HG03565 (cell line): ENCODE results near the gene TMEM175.

Source experiments
- ATAC-seq: cut with Tn5 transposase; IDR thresholded peaks from one replicate; pipeline ENCODE4 v1.9.1; 2021; ENCODE audit warnings: mild to moderate bottlenecking, moderate library complexity; ENCODE audit not compliant: unreplicated experiment

The TMEM175 gene, protein sequence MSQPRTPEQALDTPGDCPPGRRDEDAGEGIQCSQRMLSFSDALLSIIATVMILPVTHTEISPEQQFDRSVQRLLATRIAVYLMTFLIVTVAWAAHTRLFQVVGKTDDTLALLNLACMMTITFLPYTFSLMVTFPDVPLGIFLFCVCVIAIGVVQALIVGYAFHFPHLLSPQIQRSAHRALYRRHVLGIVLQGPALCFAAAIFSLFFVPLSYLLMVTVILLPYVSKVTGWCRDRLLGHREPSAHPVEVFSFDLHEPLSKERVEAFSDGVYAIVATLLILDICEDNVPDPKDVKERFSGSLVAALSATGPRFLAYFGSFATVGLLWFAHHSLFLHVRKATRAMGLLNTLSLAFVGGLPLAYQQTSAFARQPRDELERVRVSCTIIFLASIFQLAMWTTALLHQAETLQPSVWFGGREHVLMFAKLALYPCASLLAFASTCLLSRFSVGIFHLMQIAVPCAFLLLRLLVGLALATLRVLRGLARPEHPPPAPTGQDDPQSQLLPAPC

DNA sequence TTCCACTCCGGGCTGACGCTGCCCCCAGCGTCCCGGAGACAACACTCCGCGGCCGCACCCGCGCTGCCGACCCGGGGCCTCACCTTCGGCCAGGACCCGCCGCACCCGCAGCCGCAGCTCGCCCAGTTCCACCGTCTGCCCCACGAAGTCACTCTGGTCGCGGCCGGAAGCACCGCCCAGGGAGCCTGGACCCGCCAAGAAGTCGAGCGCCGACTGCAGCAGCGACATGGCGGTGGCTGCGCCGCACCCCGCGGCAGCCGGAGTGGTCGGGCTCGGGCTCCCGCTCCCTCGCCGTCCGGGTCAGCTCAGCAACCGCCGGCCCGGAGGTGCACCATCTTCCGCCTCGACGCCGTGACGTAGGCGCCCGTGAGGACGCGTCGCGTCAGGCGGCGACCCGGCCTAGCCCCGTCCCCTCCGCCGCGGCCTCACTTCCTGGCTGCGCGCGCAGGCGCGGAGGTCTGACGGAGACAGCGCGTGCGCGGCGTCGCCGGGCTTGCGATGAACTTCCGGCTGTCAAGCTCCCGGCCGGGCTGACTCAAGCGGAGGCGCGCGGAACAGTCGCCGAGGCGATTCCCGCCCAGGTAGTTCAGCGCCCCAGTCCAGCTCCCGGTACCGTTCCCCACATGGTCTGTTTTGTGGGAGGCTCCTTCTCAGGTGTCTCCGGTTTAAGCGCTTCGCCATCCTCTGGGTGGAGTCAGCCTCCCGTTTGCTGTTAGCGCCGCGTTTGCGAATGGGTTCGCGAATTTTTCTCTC lies at the start of gene TMEM175, which contains the start of gene GAK:
Gene TMEM175 (plus strand): TSS at position 501 of the 753 bp plus-strand sequence. CDS start 15,280 bp downstream, outside the sequence.
Gene GAK (minus strand): TSS at position 357 of the 753 bp plus-strand sequence. CDS start 129 bp downstream, at position 228.
- peak; percentile 77 for ATAC-seq

DNA sequence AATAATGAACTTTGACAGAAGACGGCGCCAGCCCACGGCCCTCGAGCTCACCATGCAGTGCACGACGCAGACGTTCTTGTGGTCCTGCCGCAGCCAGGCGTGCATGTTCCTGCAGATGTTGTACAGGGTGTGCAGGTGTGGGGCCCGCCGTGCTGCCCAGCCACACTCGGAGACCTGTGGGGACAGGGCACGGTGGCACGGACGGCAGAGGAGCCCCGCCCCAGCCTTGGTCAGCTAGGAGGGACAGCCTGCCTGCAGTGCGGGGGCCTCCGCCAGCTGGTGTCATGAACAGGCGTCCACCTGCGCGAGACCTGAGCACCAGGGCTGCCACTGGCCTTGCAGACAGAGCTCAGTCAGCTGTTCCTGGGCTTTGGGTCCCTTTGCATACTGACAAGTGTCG lies 49.6 kb upstream of the TMEM175 start:
- ATAC-seq = no peak

DNA sequence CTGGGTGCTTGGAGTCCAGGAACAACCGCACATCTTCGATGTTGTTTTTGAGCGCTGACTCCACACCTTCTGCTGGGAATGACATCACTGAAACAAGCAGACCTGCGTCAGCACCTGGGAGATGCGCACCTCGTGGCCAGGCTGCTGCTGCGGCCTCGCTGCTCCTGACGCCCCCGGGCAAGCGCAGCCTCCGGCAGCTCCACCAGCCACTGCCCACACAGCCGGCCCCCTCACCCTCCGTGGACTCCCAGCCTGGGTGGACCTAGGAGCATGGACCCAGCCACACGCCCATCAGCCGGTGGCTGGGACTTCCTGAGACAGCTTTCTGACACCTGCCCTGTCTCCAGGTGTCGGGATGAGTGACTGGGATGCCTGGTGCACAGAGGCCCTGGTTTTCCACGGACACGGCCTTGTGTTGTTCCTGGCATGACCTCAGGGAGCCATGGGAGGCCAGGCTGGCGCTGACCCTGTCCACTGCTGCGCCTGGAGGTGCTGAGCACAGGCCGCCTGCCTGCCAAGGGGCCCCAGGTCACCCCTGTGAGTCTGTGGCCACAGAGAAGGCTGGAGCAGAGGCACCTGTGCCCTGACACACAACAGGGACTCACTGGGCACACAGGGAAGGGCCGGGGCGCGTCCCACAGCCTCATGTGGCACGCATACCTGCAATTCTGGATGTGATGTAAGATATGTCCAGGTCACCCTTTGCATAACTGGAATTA lies 48.7 kb upstream of the TMEM175 start:
- no peak for ATAC-seq

DNA sequence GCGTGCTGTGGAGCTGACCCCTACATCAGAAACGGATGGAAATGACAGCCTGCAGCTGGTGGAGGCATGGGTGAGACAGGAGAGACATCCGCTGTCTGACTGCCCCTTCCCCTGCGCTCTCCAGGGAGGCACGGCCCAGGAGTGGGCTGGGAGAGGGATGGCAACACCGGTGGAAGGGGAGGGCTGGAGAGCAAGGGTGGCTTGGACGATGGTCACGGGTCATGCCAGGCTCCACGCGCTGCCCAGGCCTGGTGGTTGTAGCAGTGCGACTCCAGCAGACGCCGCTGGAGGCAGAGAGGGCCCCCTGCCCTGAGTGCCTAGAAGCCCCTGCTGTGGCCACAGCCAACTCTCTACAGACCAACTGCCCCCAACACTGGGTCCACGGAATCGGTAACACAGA lies 48.0 kb upstream of the TMEM175 start:
- no peak for ATAC-seq

DNA sequence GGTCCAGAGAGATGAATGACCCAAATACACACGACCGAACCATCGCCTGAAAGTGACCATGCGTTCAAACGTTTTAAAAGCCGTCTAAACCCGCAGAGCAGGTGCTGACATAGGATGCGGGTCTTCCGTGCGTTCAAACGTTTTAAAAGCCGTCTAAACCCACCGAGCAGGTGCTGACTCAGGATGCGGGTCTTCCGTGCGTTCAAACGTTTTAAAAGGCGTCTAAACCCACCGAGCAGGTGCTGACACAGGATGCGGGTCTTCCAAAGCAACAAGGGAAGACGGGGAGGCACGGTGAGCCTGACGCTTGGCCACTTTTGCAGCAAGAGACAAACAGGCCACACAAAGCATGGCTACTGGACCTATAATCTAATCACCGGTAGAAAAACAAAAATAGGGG lies 47.4 kb upstream of the TMEM175 start:
- ATAC-seq = no peak

DNA sequence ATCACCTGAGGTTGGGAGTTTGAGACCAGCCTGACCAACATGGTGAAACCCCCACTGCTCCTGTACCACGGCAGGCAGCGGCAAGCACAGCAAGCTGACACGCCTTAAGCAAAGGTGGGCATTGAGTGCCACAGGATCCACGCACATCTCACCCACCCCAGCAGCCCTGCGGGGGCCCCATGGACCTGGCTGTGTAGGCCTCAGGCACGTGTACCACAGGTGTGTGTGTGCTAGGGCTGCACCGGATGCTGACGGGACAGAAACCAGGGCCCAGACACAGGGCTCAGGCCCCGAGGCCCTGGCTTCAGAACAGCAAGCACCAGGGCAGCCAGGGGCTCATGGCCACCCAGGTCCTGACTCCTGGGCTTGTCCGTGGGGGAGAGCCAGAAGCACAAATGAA lies 46.9 kb upstream of the TMEM175 start:
- no peak for ATAC-seq

DNA sequence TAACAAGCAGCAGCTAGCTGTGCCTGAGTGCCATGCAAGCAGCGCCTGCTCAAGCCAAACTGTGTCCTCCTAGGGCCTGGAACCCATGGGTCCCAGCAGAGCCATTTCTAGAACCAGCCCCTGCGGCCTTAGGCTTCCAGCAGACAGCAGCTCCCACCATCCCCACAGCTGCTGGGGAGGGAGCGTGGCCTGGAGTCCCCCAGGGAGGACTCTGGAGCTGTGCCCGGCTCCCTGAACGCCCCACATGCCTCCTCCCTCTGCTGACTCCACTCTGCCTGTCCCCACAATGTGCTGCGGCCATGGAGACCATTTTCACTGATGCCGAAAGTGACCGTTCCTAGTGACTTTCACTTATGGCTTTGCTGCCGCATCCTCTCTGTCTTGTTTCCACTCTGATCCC lies 46.0 kb upstream of the TMEM175 start:
- ATAC-seq = no peak

DNA sequence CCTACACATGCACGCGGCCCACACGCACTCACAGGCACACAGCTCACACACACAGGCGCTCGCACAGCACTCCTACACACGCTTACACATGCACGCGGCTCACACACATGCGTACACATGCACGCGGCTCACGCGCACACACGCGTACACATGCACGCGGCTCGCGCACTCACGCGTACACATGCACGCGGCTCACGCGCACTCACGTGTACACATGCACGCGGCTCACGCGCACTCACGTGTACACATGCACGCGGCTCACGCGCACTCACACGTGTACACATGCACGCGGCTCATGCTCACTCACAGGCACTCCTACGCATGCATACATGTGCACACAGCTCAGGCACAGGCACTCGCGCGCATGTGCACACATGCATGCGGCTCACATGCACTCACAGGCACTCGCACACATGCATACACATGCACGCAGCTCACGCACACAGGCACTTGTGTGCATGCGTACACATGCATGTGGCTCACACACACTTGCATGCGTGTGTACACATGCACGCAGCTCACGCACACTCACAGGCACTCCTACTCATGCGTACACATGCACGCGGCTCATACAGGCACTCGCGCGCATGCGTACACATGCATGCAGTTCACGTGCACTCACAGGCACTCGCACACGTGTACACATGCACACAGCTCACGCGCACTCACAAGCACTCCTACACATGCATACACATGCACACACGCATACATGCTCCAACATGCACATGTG lies 45.1 kb upstream of the TMEM175 start:
- ATAC-seq = no peak

DNA sequence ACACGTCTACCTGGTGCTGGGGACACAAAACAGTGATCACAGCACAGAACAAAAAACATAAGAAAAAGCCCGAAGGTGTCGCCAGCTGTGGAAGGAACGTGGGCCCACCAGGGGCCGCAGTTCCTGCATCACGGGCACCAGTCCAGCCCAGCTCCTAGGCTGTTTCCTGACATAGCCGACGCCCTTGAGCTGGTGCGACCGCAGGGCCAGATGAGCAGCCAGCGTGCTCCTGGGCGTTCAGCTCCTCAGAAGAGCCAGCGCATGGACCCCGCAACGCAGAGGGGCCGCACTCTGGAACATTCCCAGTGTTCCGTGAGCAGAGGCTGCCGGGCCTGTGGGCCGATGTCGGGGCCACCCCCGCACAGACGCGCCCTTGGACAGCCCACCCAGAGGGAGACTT lies 44.2 kb upstream of the TMEM175 start:
- ATAC-seq = no peak

DNA sequence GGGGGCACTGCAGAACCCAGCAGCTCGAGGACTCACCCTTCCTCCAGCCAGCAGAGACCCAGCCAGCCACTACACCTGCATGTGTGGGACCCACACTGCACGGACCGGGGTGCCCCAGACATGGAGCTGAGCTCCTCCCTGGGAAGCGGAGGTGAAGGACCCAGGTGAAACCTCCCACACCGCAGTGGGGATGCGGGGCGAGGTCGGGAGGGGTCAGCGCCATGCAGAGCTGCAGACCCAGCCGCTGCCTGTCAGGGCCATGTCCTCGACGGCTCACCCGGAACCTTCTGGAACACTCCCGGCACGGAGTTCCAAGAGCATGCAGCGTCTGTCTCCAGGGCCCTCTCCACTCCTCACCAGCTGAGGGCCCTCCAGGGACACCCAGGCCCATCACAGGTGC lies 42.7 kb upstream of the TMEM175 start:
- no peak for ATAC-seq

DNA sequence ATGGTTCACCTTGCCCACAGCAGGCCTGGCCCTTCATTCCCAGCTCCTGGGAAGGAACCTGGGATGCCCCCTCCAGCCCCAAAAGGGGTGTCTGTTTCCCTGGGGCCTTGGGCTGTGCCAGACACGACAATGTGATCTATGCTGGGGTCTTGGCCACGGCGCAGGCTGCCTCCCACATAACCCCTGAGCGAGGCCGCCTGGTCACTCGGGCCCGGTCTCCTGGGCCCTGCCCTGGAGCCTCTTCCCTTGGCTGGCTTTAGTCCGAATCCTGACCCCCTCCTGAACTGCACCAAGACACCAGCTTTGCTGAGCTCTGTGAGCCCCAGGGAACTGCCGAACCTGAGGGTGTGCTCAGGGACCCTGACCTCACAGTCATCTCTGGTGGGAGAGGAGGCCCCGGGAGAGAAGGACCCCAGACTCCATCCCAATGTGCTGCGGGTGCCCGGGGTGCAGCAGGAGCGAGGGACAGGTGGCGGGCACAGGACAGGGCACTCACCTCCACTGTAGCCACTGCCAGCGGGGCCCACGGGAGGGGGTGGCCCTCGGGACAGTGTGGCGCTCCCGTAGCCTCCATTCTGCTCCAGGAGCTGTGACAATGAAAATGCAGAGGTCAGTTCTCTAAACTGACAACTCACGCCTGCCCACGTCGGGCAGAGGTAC lies 42.1 kb upstream of the TMEM175 start:
- no peak for ATAC-seq

DNA sequence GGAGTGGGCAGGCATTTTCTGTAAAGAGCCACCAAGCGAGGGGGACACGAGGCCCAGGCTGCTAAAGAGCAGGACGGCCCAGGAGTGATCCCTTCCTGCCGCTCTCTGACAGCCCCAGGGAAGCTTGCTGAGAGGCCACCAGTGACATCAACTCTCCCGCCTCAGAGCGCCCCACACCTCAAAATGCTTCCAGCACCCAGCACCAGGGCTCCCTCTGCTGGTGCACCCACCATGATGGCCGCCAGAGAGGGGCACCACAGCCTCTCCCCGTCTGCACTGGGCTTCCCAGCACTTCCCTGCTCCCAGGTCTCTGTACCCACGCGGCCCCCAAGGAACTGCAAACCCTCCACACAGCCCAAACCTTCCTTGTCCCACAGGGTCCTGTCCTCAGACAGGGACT lies 40.5 kb upstream of the TMEM175 start:
- no peak for ATAC-seq

DNA sequence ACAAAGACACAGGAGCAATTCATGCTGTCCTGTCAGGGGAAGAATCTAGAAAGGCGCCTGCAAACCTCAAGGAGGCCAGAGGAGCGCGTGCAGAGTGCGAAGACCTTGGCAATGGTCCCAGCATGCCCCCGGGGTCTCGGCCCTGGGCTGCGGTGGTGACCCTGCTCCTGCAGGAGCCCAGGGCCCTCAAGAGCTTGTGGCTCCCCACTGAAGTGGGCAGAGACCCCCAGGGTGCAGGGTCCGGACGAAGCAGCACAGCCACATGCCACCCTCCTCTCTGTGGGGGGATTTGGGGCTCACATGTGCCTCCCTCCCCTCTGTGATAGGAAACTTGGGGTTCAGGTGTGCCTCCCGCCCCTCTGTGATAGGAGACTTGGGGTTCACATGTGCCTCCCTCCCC lies 39.5 kb upstream of the TMEM175 start:
- no peak for ATAC-seq

DNA sequence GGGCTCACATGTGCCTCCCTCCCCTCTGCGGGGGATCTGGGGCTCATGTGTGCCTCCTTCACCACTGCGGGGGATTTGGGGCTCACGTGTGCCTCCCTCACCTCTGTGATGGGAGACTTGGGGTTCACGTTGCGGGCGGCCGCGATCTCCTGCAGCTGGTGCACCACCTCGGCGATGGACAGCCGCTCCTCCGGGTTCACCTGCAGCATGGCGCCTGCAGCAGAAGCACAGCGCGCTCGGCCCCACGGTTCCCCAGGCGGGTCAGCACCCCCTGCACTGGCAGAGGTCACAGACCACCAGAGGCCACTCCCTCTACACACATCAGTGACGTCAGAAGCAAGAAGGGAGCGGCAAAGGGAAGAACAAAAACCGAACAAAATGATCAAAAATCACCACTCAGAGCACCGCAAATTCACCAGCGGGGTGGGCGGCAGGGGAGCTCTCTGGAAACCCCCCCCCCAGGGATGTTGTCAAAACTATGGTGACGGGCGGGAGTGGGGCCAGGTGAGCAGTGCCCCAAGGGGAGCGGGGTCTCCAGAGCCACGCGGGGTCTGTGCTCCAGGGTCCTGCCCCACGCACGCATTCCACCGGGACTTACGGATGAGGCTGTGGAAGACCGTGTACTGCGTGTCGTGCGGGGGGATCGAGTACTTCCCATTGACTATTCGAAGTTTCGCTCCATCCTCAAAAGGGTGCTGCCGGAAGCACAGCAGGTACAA lies 38.8 kb upstream of the TMEM175 start:
- no peak for ATAC-seq

DNA sequence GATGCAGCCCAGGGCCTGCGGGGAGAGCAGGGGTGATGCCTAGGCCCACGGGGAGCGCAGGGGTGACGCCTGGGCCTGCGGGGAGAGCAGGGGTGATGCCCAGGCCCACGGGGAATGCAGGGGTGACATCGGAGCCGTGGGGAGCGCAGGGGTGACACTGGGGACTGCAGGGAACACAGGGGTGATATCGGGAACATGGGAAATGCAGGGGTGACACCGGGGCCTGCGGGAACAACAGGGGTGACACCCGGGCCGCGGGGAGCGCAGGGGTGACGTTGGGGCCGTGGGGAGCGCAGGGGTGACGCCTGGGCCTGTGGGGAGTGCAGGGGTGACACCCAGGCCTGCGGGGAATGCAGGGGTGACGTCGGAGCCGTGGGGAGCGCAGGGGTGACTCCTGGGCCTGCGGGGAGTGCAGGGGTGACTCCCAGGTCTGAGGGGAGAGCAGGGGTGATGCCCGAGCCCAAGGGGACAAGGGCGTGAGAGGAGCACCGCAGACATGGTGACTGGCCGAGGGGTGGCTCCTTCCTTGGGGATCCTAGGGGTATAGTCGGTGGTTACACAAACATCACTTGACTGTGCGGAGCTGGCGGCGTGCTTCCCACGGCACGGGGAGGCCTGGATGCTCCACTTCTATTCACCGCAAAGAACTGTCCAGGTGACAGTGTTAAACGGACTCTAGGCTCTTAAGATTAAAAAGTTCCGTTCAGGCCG lies 38.1 kb upstream of the TMEM175 start:
- no peak for ATAC-seq

DNA sequence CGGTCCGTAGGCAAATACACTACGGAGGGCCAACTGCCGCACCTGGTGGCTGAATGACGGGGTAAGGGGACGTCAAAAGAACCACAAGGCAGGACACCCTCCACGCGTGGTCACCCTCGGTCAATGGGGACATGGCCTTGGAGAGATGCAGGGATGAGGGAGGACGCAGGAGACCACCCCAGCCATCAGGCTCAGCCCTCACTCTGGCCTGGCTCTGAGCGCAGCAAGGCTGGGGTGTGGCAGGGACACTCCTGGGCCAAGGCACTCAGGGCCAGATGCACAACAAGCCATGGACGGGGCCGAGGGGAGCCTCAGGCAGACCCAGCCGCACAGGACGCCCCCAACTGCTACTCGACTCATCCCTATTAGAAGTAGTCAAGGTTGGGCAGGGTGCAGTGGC lies 36.7 kb upstream of the TMEM175 start:
- ATAC-seq = no peak

DNA sequence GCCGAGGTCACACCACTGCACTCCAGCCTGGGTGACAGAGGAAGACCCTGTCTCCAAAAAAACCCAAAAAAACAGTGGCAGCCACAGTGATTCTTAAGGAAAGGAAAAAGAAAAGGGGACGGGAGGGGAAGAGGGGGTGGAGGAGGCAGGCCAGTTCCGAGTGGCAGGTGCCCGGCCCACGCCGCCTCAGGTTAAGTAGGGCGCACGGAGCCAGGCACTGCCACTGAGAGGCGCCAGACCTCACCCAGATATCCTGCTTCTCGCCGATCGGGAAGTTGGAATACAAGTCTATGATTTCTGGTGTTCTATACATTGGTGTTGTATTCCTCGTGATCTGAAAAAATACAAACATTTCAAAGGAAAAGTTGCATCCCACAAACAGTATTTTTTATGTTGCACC lies 36.0 kb upstream of the TMEM175 start:
- ATAC-seq = no peak

DNA sequence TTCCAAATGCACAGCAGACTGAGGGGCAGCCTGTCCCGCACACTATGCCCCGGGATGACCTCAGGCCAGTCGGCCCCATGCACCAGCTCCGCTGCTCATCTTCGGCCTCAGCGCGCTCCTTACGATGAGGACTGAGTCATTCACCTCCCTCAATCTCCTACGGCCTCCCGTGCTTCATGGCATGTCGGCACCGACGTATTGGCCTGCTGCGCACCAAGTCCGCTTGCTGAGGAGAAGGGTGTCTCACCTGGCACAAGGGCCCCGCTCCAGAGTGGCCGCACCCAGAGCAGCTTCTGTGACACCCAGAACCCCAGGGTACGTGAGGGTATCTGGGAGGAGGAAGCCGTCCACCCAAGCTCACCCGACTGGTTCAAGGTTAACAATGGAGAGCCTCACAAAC lies 35.6 kb upstream of the TMEM175 start:
- no peak for ATAC-seq

DNA sequence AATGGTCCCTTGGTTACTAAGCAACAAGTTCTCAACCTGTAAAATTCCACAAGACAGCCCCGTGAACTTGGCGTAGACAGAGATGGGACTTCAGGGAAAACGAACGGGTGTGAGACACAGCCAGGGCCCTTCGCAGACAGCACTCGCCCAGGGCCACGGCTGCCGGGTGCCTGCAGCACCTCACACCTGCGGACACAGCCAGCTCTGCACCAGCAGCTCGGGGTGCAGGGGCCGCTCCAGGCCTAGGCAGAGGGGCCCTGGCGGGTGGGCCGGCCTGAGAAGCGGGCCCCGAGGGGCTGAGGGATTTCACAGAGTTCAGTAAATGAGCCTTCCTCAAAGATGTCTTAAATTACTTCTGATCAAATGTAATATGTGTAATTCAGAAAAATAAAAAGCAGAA lies 34.1 kb upstream of the TMEM175 start:
- no peak for ATAC-seq
